ENCODE measurements around the gene CHERP.

GRCh38 chr19:16470911-16471811 lies 71.1 kb downstream of the CHERP start:
- TF ChIP-seq POLR2AphosphoS5 (IDR thresholded peaks at IDR 0.05; ENCODE audit: borderline replicate concordance, low read depth, low read length) (no peak), EZH2 (IDR thresholded peaks at IDR 0.05) (no peak)
